HFF-Myc (cell line): ENCODE results near the gene IL9R.
"Not testable (repeated sequence)": the region's sequence is repeated elsewhere in the genome, so short reads cannot be mapped to it uniquely, and the experiment has no call there.

ENCODE experiments used
- DNase-seq: peaks from one replicate; pipeline ENCODE4 v3.0.0-alpha.2; 2011; ENCODE audit warnings: low read depth; ENCODE audit errors: extremely low read depth
- H3K4me3 ChIP-seq: replicated peaks from 2 replicates; pipeline ENCODE4 v1.5.1; 2011; ENCODE audit warnings: low read depth, mild to moderate bottlenecking, control low read depth, low read length
- CTCF ChIP-seq: IDR thresholded peaks from 2 replicates; pipeline ENCODE4 v1.5.1; 2012; ENCODE audit warnings: mild to moderate bottlenecking, low read depth, low read length, control low read depth; ENCODE audit errors: missing control alignments

Gene IL9R

GRCh38 chrX:156003486-156004185 is 6.1 kb downstream of the IL9R start:
- no peak for DNase-seq
- no peak for TF ChIP-seq CTCF
- H3K4me3 ChIP-seq, result no peak overlapping the region

GRCh38 chrX:156004256-156004655 is 6.8 kb downstream of the IL9R start:
- TF ChIP-seq CTCF, result no peak
- no peak overlapping the region for H3K4me3 ChIP-seq
- no peak for DNase-seq

- no peak for DNase-seq
- no peak overlapping the region for H3K4me3 ChIP-seq
- no peak for TF ChIP-seq CTCF
Observed at GRCh38 chrX:156004740-156005139, 7.2 kb downstream of the IL9R start.

- TF ChIP-seq CTCF, result no peak
- no peak for DNase-seq
- H3K4me3 ChIP-seq, result no peak overlapping the region
Observed at GRCh38 chrX:156005144-156005543, 7.6 kb downstream of the IL9R start.

GRCh38 chrX:156006468-156006867 is 9.0 kb downstream of the IL9R start:
- H3K4me3 ChIP-seq, DNase-seq: not testable (repeated sequence)

GRCh38 chrX:156008379-156008778 is 10.9 kb downstream of the IL9R start:
- not testable (repeated sequence) for DNase-seq, H3K4me3 ChIP-seq

GRCh38 chrX:156008915-156009314 is 11.4 kb downstream of the IL9R start:
- TF ChIP-seq CTCF, result no peak
- no peak overlapping the region for H3K4me3 ChIP-seq
- DNase-seq, result no peak

- H3K4me3 ChIP-seq, result not testable (repeated sequence)
Observed at GRCh38 chrX:156009691-156010090, 12.2 kb downstream of the IL9R start.

GRCh38 chrX:156013286-156013953 is 15.9 kb downstream of the IL9R start:
- not testable (repeated sequence) for DNase-seq, H3K4me3 ChIP-seq

More at GRCh38 chrX:156009691-156010090, 12.2 kb downstream of the IL9R start:
- not testable (repeated sequence) for DNase-seq

GRCh38 chrX:156019846-156020245 is 22.4 kb downstream of the IL9R start:
- H3K4me3 ChIP-seq, DNase-seq: not testable (repeated sequence)

- not testable (repeated sequence) for H3K4me3 ChIP-seq, DNase-seq
Observed at GRCh38 chrX:156023002-156023401, 25.5 kb downstream of the IL9R start.

- not testable (repeated sequence) for DNase-seq, H3K4me3 ChIP-seq
Observed at GRCh38 chrX:156024949-156025492, 27.5 kb downstream of the IL9R start.
